DMS153 (cell line): ENCODE data around the gene YBX3.
A peak's percentile ranks its signal among the peaks of the same experiment; 100 is the strongest.
"Not testable (repeated sequence)": the region's sequence is repeated elsewhere in the genome, so short reads cannot be mapped to it uniquely, and the experiment has no call there.

ENCODE experiments used
- DNase-seq: peaks from one replicate; lab custom pipeline; 2025; lab: John Stamatoyannopoulos, UW

The YBX3 gene

DNA sequence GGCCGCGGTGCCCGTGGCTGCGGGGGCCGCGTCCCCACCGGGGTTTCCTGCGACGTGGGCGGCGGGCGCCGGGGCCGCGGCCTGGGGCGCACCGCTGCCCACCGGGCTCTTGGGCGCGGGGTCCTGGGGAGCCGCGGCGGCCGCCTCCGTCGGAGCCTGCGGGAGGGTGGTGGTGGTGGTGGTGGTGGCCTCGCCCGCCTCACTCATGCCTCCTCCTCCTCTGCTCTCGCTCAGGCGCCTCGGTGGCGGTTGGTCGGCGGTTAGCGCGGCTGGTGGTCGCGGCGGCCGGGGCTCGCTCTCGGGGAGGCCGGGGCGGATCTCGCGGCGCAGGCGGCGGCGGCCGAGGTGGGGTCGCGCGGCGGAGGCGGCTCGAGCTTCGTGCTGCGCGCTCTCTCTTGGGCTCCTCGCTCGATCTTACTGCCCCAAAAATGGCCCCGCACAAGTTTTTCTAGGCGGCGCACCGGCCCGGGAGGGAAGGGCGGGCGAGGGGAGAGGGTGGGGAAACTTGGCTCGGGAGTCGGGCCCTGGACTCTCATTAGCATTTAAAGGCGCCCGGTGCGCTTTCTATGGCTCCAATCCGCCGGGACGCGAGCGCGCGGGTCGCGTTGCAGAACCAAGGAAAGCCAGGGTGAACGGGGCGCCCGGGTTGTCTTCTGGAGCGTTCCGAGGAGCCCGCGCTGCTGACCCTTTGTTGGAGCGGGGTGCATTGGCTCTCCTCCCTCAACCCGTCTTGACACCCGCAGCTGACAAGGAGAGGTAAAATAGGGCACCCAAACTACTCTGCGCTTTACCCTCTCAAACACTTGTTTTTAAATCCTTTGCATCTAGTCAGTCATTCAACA lies at the start of gene YBX3:
TSS of gene YBX3 (minus strand) at position 419 of the 842 bp plus-strand sequence. CDS start at position 207, 212 bp downstream.
- no peak for DNase-seq

DNA sequence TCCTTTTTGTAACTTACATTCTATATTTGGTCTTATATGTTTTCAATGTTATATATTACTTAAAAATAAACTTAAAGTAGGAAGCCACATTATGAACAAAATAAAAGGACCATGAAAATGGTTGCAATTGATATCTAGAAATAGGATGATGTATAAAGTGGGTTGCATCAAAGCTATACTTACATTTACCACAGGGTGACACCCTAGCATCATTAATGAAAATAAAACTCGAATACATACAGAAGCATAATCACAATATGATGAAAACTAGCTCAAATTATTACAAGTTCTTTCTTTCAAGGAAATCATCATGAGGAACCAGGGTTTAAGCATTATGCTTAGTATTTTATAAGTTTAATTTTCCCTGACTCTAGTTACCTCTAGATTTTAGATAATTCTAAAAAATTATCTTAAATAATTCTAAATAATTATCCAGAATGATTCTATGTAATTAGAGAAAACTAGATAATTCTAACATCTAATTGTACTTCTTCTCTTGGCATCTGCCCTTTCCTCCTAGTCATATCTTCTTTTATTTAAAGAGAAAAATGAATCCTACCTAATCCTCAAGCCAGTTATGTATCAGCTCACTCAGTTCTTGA lies 48.1 kb upstream of the YBX3 start:
- peak; percentile 1 for DNase-seq

DNA sequence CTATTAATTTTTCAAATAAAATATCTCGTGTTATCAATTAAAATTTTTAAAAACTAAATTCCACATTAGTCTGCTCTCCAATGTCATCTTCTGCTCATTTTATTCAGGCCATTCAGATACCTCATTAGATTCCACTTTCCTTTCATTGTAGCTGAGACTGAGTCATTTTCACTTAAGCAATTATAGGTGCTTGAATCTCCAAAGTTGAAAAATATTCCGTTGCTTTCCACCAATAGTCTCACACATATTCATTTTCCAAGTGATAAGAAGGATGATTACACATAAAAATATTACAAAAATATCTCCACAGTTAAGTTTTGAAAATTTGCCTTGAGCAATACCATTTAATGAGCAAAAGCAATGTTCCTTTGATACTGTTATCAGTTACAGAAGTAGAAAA lies 36.5 kb upstream of the YBX3 start:
- no peak for DNase-seq

DNA sequence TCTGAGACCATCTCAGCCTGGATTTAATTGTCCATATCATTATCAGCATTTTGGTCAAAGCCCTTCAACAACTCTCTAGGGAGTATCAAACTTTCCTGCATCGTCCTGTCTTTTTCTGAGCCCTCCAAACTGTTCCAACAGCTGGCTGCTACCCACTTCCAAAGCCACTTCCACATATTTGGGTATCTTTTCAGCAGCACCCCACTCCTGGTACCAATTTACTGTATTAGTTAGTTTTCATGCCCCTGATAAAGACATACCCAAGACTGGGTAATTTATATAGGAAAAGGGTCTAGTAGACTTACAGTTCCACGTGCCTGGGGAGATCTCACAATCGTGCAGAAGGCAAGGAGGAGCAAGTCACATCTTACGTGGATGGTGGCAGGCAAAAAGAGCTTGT lies 33.1 kb upstream of the YBX3 start:
- DNase-seq: no peak

DNA sequence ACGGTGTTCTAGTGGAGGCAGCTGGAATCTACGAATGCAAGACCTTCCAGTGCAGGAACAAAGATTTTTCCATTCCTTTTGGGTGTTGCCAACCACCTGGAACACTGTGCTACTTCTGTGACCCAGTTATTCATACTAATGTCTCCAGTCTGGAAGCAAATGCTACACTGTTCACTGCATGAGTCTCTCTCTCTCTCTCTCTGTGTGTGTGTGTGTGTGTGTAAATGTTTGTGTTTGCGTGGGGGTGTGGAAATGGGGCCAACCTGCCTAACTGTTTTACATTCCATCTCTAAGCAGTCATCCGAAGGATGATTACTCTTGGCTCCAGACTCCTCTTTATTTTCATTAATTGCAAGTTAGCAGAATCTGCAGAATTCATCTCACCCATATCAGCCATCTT lies 29.9 kb upstream of the YBX3 start:
- no peak for DNase-seq

DNA sequence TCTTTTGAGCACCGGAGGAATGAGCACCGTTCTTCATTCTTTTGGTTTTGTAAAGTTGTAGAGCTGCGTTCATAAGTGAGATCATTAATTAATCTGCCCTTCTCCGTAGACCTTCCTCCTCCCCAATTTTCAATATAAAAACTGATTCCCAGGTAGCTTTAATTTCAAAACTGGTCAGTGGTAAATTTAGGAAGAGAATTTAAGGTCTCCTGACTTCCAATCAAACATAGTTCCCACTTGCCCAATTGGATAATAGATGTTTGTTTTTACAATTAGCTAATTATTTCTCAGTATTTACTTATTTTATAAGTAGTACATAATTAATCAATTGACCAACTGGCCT lies 27.2 kb upstream of the YBX3 start:
- DNase-seq: no peak

DNA sequence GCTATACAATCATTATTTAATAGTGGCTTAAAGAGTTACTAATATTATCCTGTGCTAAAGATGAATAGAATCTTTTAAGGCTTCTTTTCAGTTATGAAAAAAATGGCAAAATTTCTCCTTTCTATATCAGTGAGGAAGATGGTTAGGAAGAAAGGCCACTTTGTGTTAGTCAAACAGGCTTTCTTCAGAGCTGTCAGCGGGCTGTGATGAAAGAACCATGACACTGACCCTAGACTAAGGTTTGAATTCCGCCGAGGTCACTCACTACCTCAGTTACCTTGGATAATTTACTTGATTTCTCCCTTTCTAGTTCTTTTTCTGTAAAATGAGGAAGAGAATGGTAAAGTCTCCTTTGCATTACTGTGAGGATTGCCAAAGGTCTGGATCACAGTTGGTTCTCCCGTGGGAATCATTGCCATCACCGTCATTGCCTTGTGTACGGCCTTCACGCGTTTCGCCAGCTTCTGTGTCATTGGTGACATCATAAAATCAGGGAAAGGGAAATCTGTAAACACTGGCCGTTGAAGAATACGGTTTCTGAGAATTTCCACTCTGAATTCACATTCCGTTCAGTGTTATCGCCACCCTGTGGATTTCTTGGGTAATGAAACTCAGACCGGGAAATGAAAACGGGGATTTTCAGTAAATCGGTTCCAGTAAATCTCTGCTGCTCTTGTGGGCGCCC lies 26.7 kb upstream of the YBX3 start:
- peak; percentile 79 for DNase-seq

DNA sequence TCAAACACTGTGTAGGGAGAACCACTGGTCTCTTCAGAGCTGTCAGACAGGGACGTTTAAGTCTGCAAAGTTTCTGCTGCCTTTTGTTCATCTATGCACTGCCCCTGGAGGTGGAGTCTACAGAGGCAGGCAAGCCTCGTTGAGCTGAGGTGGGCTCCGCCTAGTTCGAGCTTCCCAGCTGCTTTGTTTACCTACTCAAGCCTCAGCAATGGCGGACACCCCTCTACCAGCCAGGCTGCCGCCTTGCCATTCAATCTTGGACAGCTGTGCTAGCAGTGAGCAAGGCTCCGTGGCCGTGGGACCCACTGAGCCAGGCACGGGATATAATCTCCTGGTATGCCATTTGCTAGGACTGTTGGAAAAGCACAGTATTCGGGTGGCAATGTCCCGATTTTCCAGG lies 24.6 kb upstream of the YBX3 start:
- no peak for DNase-seq

DNA sequence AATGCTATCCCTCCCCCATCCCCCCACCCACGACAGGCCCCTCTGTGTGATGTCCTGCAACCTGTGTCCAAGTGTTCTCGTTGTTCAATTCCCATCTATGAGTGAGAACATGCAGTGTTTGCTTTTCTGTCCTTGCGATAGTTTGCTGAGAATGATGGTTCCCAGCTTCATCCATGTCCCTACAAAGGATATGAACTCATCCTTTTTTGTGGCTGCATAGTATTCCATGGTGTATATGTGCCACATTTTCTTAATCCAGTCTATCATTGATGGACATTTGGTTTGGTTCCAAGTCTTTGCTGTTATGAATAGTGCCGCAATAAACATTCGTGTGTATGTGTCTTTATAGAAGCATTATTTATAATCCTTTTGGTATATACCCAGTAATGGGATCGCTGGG lies 20.3 kb upstream of the YBX3 start:
- DNase-seq: not testable (repeated sequence)

DNA sequence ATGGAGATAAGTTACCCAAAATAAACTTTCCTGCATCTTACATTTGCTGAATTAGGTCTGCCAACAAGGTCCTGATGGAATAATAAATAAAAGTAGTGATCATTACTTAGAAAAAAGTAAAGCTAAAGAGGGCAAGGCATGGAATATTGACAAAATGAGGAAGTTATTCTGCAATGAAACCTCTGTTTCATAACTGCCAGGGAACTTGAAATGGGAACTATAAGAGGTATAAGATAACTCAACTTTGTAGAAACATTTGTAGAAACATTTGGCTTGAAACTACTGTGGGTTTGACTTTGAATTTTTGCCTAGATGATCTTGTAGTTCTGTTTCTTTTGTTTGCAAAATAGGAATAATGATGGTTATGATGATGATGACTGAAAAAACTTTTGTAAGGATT lies 18.7 kb upstream of the YBX3 start:
- DNase-seq: no peak

DNA sequence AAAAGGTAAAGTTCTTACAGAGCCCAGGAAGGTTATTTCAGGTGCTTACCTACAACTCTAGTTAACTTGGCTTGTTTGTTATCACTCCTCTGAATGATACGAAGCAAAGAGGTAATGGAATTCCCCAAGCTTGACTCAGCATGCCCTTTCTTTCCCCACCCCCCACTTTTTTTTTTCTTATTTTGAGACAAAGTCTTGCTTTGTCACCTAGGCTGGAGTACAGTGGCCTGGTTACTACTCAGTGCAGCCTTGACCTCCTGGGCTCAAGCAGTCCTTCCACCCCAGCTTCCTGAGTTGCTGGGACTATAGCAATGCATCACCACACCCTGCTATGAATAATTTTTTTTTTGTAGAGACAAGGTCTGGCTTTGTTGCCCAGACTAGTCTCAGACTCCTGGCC lies 17.1 kb upstream of the YBX3 start:
- DNase-seq: no peak

DNA sequence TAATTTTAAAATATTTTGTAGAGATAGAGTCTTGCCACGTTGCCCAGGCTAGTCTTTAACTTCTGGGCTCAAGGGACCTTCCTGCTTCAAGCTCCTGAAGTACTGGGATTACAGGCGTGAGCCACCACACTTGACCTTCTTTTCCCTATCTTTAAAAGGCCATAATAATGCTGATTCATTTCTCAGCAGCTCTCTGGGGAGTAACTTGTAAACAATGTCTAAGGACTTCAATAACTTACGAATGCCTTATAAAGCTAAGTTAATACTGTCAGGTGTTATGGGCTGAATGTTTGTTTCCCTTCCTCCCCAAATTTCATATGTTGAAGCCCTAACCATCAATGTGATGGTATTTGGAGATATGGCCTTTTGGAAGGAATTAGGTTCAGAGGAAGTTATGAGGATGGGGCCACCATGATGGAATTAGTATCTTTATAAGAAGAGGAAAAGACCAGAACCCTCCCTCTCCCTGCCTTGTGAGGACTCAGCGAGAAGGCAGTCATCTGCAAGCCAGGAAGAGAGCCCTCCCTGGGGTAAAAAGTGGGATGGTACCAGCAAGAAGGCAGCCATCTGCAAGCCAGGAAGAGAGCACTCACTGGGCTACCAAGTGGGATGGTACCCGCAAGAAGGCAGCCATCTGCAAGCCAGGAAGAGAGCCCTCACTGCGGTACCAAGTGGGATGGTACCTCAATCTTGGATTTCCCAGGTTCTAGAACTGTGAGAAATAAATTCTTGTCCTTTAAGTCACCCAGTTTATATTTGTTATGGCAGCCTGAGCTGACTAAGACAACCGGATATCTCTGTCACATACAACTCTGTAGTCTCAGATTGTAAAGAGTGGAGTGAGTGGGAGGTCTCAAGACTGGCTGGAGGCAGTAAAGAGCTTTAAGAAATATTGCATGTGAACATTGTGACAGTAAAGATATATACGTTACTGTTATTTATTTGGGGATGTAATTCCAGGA lies 16.3 kb upstream of the YBX3 start:
- DNase-seq: no peak

DNA sequence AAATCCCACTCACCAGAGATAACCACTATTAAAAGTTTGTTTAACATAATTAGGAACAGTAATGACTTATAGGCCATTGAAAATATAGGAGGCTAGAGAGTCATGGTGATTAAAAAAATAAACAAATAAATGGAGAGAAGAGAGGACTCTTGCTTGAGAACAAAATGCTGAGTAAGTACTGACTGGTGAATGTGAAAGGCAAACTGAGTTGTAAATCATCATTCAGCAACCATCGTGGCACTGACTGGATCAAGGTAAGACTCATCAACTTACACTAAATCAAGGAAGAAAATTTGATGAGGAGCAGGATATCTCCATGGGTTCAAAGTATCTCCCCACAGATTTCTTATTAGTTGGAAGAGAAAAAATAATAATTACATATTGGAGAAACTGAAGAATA lies 14.1 kb upstream of the YBX3 start:
- no peak for DNase-seq

DNA sequence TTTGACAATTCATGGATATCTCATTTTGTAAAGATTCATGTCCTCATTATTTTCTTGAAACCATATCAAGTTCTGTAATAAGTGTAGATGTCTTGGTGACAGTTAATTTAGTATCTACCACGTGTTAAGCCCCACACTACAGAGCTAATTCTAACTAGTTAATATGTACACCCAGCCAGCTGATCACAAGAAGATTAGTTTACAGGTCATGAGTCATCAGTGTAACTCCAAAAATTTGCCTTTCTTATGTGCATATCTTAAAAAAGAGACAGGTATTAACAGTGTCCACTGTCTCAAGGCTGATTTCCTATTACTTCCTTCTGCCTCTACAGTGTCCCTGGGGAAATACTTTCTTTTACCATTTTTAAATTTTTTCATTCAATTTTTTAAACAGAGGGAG lies 13.3 kb upstream of the YBX3 start:
- no peak for DNase-seq

DNA sequence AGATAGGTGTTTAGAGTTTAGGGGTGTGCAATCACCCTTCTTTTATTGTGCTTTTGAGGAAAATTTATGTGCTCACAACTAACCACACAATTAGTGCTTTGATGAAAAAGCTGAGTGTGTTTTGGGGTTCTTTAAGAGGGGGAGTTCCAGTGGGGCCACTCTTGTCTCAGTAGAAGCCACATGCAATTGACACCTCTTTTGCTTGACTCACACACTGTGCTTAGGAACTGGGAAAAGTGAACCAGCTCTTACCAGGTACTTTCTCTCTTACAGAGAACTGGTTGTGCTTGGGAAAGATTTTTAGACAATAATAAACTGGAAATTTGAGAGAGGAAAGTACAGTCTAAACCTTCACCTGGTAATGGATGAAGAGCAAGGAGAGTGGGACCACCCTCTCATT lies 12.3 kb upstream of the YBX3 start:
- DNase-seq: no peak

DNA sequence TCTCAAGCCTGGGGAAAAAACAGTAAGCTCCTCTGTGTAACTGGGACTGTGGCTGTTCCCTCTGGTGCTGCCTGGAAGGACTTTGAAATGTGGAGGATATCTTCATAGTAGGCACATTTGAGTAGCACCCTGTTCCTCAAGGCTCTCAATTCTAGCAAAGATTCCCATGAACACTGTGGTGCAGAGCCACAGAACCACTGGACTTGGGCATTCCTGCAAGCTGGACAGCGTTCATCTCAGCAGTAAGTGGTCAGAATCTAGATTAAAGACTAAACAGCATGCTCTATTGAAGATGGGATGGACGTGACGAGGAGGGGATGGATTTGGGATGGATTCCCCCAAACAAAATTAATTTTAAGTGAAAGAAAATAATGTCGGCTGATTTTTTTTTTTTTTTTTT lies 9.4 kb upstream of the YBX3 start:
- DNase-seq: no peak

DNA sequence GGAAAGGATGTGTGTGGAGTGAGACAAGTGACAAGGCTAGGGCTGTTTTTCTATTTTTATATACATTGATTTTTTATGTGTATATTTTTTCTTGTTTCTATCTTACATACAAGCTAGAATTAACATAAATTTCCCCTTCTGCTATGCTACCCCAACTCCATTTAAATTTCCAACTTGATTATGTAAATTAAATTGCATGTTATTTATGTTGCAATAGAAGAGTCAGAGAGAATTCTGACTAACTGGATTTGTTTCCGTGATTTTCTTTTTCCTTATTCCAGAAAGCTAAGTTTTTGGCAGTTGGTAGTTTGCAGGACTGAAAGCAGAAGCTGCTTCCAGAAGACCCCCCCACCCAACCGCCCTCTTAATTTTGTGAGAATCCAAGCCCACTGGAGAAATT lies 8.9 kb upstream of the YBX3 start:
- DNase-seq: no peak

DNA sequence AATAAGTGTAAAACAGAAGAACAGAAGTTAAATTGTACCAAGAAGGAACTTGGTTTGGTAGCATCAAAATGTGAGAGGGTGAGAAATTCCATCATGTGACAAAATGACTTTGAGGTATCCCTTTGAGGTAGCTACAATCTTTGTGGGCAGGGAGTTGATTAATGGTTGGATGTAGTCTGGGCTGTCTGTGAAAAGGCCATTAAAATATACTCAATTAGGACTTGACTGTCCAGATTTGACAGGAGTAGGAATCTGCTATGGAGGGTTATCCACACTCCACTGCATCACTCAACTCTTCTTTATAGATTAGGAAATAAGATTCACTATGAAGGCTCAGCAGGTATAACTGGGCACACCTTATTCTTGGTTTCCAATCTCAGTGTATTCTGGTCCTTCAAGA lies 7.4 kb upstream of the YBX3 start:
- DNase-seq: no peak

DNA sequence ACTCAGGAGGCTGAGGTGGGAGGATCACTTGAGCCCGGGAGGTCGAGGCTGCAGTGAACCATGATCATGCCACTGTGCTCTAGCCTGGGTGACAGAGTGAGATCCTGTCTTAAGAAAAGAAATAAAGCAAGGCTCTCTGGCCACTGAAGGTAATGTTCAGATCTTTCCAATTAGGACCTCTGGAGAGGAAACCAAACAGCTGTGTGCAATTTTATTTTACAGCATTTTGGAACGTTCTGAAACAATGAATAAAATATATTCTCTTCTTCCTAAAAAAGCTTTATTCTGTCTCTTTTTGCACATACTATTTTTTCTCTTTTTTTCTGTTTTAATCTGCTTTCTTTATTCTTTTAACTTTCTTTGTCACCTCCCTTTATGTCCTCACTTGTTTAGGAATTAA lies 5.0 kb upstream of the YBX3 start:
- DNase-seq: no peak

DNA sequence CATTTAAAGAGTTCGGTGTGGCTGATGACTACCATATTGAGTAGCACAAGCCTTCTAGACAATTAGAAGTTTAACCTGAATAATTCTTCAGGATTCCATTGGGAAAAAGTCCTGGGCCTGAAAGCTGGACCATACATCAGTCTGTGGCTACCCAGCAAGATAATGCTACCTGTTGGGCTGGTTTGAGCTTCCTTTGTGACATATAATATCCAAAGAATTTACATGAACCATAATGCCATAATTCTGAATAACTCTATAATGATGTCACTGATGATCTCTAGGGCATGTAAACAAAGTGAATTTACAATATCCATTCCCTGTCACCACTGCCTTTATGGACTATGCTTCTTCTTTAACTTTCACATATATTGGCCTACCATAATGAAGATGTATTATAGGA lies 3.8 kb upstream of the YBX3 start:
- DNase-seq: no peak

DNA sequence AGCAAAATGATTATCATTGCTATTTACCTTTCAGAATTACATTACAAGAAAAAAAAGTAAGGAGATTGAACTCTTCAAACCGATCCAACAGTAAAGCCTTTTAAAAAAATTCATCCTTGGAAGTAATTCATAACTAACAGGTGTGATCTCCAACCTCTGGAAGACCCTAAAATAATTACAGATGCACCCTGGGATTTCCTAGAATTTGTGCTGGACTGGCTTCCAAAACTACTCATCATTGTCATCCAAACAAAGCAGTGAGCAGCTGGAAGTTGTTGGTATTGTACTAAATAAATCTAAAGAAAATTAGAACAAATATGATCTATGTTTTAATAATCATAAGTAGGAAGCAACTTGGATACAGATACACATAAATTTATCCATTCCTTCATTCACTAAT lies 1.9 kb upstream of the YBX3 start:
- no peak for DNase-seq

DNA sequence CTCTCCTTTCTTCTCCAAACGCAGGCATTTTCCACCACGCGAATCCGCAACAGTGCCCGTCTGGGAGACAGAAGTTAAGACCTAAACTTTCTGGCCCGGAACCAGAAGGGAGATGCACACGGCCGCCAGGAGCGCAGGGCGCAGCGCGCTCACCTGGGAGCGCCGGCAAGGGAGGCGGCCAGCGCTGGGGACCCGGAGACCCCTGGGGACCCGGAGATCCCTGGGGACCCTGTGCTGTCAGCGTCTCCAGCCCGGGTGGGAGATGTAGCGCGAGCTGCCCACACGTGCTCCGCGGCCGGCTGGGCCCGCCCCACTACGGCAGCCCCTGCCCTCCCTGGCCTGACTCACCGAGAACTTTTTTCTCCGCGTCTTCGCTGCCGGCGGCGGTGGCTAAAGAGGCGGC lies 620 bp downstream of the YBX3 start:
- DNase-seq: no peak
